T-helper 2 cell (primary cell): ENCODE data around the gene FRMD4A.

ENCODE experiments used
- DNase-seq, 5 experiments: peaks; one replicate each; pipeline versions ENCODE4 v3.0.0 to v3.0.0-alpha.2; 2012 to 2022

FRMD4A gene

GRCh38 chr10:13631594-13631993, 699.1 kb downstream of the FRMD4A start:
- no peak for DNase-seq

GRCh38 chr10:13630231-13630630, 700.5 kb downstream of the FRMD4A start:
- DNase-seq, result no peak

GRCh38 chr10:13629116-13629515, 701.6 kb downstream of the FRMD4A start:
- DNase-seq, result no peak

GRCh38 chr10:13628661-13629060, 702.1 kb downstream of the FRMD4A start:
- no peak for DNase-seq

GRCh38 chr10:13627459-13628310, 703.0 kb downstream of the FRMD4A start:
- DNase-seq, result no peak

- DNase-seq, result no peak
Observed at GRCh38 chr10:13624630-13625029, 706.1 kb downstream of the FRMD4A start.

GRCh38 chr10:13621931-13622330, 708.8 kb downstream of the FRMD4A start:
- DNase-seq, result no peak

- DNase-seq, result no peak
Observed at GRCh38 chr10:13617116-13617515, 713.6 kb downstream of the FRMD4A start.

- DNase-seq, result no peak
Observed at GRCh38 chr10:13615650-13616300, 714.9 kb downstream of the FRMD4A start.

- DNase-seq, result no peak
Observed at GRCh38 chr10:13614530-13615332, 716.0 kb downstream of the FRMD4A start.

- no peak for DNase-seq
Observed at GRCh38 chr10:13613519-13613918, 717.2 kb downstream of the FRMD4A start.

GRCh38 chr10:13612654-13613373, 717.9 kb downstream of the FRMD4A start:
- DNase-seq, result no peak

- no peak for DNase-seq
Observed at GRCh38 chr10:13608246-13608853, 722.4 kb downstream of the FRMD4A start.

GRCh38 chr10:13604357-13605040, 726.2 kb downstream of the FRMD4A start:
- DNase-seq, result no peak

GRCh38 chr10:13597909-13598308, 732.8 kb downstream of the FRMD4A start:
- no peak for DNase-seq

- no peak for DNase-seq
Observed at GRCh38 chr10:13594641-13595040, 736.1 kb downstream of the FRMD4A start.
